GM23248 (cell line): ENCODE results near the gene PIK3CD.

Experiments used
- EZH2 ChIP-seq: fragments of 200-600 bp; sonication (generic); IDR thresholded peaks from 2 replicates; pipeline ENCODE4 v1.6.1; 2018; ENCODE audit warnings: antibody characterized with exemption, mild to moderate bottlenecking; ENCODE audit not compliant: insufficient read depth, poor library complexity, severe bottlenecking
- EZH2phosphoT487 ChIP-seq: fragments of 200-600 bp; sonication (generic); IDR thresholded peaks from 2 replicates; pipeline ENCODE4 v1.6.1; 2018; ENCODE audit warnings: antibody characterized with exemption, moderate library complexity, mild to moderate bottlenecking, low read depth; ENCODE audit not compliant: insufficient read depth

DNA sequence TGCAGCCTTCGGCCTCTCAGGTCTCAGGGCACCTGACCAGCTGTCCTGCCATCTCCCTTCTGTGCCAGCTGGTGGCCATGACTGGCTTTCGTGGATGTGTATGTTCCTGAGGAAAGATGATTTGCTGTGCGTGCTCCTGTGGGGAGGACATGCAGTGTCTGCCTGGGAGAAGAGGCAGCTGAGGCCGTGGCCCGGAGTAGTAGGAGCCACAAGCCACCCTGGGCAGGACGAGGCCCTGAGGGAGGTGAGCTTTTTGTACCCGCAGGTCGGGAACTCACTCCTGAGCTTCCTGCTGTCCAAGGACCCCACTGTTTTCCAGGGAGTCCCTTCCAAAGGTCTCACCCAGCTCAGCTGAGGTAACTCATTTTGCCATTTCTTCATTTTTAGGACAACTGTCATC, 58.5 kb downstream of the PIK3CD start:
- TF ChIP-seq EZH2, result no peak
- no peak for TF ChIP-seq EZH2phosphoT487
